Peyer's patch (tissue), 4 donors: Measurements from ENCODE around the gene RFPL2. TPM values are rescaled to one million over a fixed set of nuclear protein-coding genes. Genes with fewer than 3 reads are reported as not detected.
"Not testable (repeated sequence)": the region's sequence is repeated elsewhere in the genome, so short reads cannot be mapped to it uniquely, and the experiment has no call there.

Source experiments
- DNase-seq, 3 donors: peaks; one replicate each; pipeline ENCODE4 v3.0.0-alpha.2; 2017 to 2019
- H3K27ac ChIP-seq, 4 donors: fragments of 200-600 bp; sonication (generic); one replicate each; pipeline ENCODE4 v1.5.1; 2016 to 2019
- H3K27me3 ChIP-seq, 2 donors: fragments of 200-600 bp; sonication (generic); one replicate each; pipeline ENCODE4 v1.5.1; 2019
- H3K36me3 ChIP-seq, 3 donors: fragments of 200-600 bp; sonication (generic); one replicate each; pipeline ENCODE4 v1.5.1; 2016 to 2019
- H3K4me1 ChIP-seq, 4 donors: fragments of 200-600 bp; sonication (generic); one replicate each; pipeline ENCODE4 v1.5.1; 2016 to 2019
- H3K4me3 ChIP-seq, 4 donors: fragments of 200-600 bp; sonication (generic); 1 replicate in 3 of 4; 2 replicates in 1 of 4; pipeline ENCODE4 v1.5.1; 2016 to 2019; ENCODE audit warnings: mild to moderate bottlenecking in 1 of 4
- H3K9me3 ChIP-seq, 4 donors: fragments of 200-600 bp; sonication (generic); one replicate each; pipeline ENCODE4 v1.5.1; 2016 to 2019; ENCODE audit warnings: mild to moderate bottlenecking in 1 of 4
- POLR2A ChIP-seq, 2 donors: fragments of 450-650 bp; IDR thresholded peaks; one replicate each; pipeline ENCODE4 v1.5.1; 2017; ENCODE audit warnings: antibody characterized with exemption in 2 of 2, mild to moderate bottlenecking in 2 of 2, moderate library complexity in 2 of 2
- total RNA-seq, 4 donors: library from RNA; depleted of rRNA; stranded (reverse); fragments of >200 nt; gene quantifications; one replicate each; pipeline ENCODE4 v1.1.0, GENCODE V29; 2016
- TF ChIP-seq, protein P1 (sequence below), 6 experiments: fragments of 450-650 bp in 4 of 6; fragments of 200-600 bp in 2 of 6; sonication (generic) in 1 of 6; IDR thresholded peaks; one replicate each; pipeline ENCODE4 v1.5.1; 2017 to 2019; ENCODE audit warnings: antibody characterized with exemption in 6 of 6, mild to moderate bottlenecking in 3 of 6, moderate library complexity in 1 of 6

Gene RFPL2
- total RNA-seq, 4 donors from 2014 or later = not detected

DNA sequence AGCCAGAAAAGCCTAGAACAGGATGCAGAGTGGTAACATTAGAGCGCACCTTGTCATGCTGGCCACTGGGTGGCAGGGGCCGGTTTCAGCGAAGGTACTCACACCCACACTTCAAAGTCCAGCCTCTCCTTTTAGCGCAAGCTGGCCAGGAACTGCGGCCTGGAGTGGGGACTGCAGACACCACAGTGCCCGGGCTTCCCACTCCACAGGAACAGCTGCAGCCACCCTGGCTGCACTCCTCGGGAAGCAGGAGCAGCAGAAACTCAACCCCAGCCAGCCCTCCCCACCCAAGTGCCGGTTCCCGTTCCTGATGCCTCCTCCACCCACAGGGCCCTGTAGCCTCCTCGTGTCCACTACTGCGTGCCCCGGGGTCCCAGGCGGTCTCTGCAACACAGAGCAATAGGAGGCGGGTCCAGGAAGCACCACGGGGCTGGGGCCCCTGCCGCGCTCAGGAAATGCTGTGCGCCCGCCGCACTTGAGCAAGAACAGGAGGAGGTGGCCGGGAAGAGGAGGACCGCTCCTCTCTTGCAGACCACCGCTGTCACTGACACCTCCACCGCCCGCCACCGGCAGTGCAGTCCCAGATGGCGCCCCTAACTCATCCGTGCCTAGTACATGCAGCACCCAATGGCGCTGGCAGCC, 2.2 kb downstream of the RFPL2 start:
- Histone ChIP-seq H3K27me3 (no peaks in the 10 kb centered on the region), H3K9me3 (no peaks in the 10 kb centered on the region), H3K4me3 (peak overlapping the region in 3 of 4 donors; percentile 32 to 44 (median 41)), H3K27ac (no peak overlapping the region), H3K4me1 (peaks cover 0 to 23% (median 3%) of the 10 kb centered on the region in 4 donors), H3K36me3 (no peaks in the 10 kb centered on the region)
- DNase-seq = peak in 2 of 3 donors; percentile 77 to 83
- TF ChIP-seq, protein P1, sequence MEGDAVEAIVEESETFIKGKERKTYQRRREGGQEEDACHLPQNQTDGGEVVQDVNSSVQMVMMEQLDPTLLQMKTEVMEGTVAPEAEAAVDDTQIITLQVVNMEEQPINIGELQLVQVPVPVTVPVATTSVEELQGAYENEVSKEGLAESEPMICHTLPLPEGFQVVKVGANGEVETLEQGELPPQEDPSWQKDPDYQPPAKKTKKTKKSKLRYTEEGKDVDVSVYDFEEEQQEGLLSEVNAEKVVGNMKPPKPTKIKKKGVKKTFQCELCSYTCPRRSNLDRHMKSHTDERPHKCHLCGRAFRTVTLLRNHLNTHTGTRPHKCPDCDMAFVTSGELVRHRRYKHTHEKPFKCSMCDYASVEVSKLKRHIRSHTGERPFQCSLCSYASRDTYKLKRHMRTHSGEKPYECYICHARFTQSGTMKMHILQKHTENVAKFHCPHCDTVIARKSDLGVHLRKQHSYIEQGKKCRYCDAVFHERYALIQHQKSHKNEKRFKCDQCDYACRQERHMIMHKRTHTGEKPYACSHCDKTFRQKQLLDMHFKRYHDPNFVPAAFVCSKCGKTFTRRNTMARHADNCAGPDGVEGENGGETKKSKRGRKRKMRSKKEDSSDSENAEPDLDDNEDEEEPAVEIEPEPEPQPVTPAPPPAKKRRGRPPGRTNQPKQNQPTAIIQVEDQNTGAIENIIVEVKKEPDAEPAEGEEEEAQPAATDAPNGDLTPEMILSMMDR (IDR thresholded peaks at IDR 0.05) = peak in 5 of 6 experiments; percentile 17 to 89 (median 85)
- no peak for TF ChIP-seq POLR2A (IDR thresholded peaks at IDR 0.05)

DNA sequence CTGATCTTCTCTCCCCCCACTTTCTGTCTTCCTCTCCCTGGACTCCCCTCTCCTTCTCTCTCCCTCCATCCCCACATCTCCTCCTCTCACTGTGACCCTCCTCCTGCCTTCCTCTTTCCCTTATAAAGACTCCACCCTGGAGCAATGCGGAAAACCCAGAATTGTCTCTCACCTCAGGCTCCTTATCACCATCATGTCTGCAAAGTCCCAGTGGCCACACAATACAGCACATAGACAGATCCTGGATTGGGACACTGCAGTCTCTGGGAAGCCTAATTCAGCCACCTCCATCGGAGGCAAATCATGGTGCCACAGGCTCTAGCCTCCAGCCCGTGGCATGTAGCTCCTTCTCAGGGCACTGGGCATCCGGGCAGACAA, 2.7 kb downstream of the RFPL2 start:
- Histone ChIP-seq H3K36me3 (no peaks in the 10 kb centered on the region), H3K9me3 (no peaks in the 10 kb centered on the region), H3K4me3 (no peak overlapping the region), H3K27me3 (no peaks in the 10 kb centered on the region), H3K4me1 (peaks cover 0 to 23% (median 3%) of the 10 kb centered on the region in 4 donors), H3K27ac (no peak overlapping the region)
- no peak for DNase-seq
- TF ChIP-seq POLR2A (IDR thresholded peaks at IDR 0.05) = no peak
- TF ChIP-seq, protein P1 (IDR thresholded peaks at IDR 0.05) = no peak

DNA sequence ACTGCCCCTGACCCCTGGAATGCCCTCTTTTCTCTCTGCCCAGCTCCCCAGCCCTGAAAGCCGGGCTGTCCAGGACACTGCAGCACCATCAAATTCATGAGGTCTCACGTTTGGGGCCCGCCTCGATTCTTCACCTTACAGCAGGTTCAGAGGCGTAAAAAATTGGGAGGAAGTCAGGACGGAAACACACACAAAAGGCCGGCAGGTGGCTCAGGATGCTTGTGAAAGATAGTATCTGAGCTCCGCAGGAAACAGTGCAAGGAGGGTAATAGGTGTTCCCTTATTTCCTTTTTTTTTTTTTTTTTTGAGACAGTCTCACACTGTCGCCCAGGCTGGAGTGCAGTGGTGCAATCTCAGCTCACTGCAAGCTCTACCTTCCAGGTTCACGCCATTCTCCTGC, 4.1 kb downstream of the RFPL2 start:
- Histone ChIP-seq H3K27me3 (no peaks in the 10 kb centered on the region), H3K27ac (no peak overlapping the region), H3K9me3 (no peaks in the 10 kb centered on the region), H3K4me3 (no peak overlapping the region), H3K4me1 (peaks cover 0 to 18% (median 3%) of the 10 kb centered on the region in 4 donors), H3K36me3 (no peaks in the 10 kb centered on the region)
- no peak for DNase-seq
- TF ChIP-seq POLR2A (IDR thresholded peaks at IDR 0.05) = no peak

DNA sequence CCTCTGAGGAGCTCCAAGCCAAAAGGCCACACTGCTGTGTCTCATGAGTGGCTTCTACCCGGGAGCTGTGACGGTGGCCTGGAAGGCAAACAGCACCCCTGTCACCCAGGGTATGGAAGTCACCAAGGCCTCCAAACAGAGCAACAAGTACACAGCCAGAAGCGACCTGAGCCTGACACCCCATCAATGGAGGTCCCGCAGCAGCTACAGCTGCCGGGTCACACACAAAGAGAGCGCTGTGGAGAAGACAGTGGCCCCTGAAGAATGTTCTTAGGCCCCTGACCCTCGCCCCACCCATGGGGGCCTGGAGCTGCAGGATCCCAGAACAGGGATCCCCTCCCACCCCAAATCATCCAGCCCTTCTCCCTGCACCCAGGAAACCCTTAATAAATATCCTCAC, 4.9 kb downstream of the RFPL2 start:
- no peaks in the 10 kb centered on the region for H3K9me3 ChIP-seq
- no peaks in the 10 kb centered on the region for H3K36me3 ChIP-seq
- no peak overlapping the region for H3K4me3 ChIP-seq
- no peak for TF ChIP-seq POLR2A (IDR thresholded peaks at IDR 0.05)
- TF ChIP-seq, protein P1 (IDR thresholded peaks at IDR 0.05) = no peak
- DNase-seq = no peak
- H3K4me1 ChIP-seq = peaks cover 0 to 18% (median 3%) of the 10 kb centered on the region in 4 donors
- no peaks in the 10 kb centered on the region for H3K27me3 ChIP-seq
- H3K27ac ChIP-seq = no peak overlapping the region

DNA sequence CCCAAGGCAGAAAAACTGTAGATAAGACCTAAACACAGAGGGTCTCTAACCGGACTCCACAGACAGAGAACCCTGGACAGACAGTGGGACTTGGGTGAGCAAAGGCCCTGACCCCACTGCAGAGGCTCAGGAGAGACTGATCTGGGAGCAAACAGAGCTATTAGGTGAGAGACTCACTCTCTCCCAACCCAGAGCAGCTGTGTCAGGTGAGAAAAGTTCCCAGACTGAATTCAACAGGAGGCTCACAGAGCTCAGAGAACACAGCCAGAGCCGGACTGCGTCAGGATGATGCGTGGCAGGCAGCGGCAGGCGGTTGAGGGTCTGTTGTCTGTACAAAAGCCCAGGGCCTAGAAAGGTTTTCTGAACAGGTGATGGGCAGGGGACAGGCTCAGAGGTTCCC, 5.5 kb downstream of the RFPL2 start:
- DNase-seq = no peak
- Histone ChIP-seq H3K27me3 (no peaks in the 10 kb centered on the region), H3K9me3 (no peaks in the 10 kb centered on the region), H3K27ac (no peak overlapping the region), H3K4me3 (no peak overlapping the region), H3K4me1 (peaks cover 0 to 18% (median 3%) of the 10 kb centered on the region in 4 donors), H3K36me3 (no peaks in the 10 kb centered on the region)
- TF ChIP-seq, protein P1 (IDR thresholded peaks at IDR 0.05) = no peak
- TF ChIP-seq POLR2A (IDR thresholded peaks at IDR 0.05) = no peak

DNA sequence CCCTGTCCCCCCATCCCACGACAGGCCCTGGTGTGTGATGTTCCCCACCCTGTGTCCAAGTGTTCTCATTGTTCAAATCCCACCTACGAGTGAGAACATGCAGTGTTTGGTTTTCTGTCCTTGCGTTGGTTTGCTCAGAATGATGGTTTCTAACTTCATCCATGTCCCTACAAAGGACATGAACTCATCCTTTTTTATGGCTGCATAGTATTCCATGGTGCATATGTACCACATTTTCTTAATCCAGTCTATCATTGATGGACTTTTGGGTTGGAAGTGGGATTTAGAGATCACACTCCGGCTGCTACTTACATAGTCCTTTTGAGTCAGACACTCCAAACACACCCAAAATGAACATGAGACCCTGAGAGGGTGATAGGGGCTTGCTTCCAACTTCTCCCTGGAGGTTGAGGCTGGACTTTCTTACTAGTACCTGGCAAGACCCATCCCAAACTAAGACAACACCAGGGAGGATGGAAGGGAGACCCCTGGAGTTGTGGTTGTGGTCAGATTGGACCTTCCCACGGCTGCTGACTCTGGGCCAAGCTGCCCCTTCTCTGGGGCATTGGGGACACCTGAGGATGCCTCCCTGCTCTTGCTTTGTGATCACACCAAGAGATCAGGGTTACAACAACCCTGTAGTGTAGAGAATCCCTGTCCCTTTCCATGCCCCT, 7.2 kb downstream of the RFPL2 start:
- not testable (repeated sequence) for H3K27ac ChIP-seq, H3K4me1 ChIP-seq, H3K36me3 ChIP-seq, H3K27me3 ChIP-seq, DNase-seq, H3K9me3 ChIP-seq, H3K4me3 ChIP-seq

DNA sequence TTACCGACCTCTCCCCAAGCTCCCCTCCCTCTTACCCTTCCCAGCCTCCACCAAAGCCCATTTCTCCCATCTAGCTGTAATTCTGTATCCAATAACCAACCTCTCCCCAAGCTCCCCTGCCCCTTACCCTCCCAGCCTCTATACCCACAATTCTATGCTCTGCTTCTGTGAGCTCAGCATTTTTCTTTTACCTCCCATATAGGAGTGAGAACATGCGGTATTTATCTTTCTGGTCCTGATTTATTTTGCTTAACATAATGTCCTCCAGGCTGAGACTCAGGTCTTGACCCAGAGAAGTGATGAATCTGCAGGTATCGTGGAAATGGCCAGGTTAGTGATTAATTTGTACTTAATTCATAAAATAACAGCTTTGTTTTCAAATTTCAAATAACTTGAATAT, 9.0 kb downstream of the RFPL2 start:
- H3K27ac ChIP-seq, H3K36me3 ChIP-seq, DNase-seq, H3K4me3 ChIP-seq, H3K9me3 ChIP-seq, H3K27me3 ChIP-seq, H3K4me1 ChIP-seq: not testable (repeated sequence)

DNA sequence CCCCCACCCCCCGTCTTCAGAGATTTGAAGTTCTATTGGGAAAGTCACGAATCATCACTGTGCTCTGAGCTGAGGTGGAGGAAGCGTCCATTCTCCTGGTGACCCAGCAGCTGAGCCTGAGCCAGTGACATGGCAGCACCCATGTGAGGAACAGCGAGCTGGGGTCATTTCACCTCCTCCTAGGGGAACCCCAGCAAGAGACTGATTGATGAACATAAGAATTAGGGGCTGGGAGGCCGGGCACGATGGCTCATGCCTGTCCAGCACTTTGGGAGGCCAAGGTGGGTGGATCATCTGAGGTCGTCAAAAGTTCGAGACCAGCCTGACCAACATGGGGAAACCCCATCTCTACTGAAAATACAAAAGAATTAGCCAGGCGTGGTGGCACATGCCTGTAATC, 11.5 kb downstream of the RFPL2 start:
- DNase-seq = not testable (repeated sequence)

DNA sequence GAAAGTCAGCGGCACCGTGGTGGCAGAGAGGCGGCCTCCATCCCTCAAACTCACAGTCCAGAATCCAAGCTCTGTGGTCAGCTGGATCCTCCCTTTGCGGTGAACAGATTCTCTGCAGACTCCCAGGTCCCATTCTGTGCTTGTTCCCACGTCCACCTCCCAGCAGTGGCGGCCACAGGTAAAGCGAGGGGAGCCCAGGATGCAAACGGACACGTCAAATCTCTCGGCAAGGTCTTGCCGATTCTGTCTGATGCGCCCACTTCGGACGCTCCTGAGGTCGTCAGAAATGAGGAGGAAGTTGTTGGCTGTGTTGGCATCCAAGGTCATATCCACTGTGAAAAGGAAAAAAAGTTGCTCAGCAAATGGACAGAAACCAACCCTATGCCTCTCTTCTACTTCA, 13.9 kb downstream of the RFPL2 start:
- H3K27ac ChIP-seq, H3K27me3 ChIP-seq, H3K36me3 ChIP-seq, DNase-seq, H3K4me1 ChIP-seq, H3K9me3 ChIP-seq, H3K4me3 ChIP-seq: not testable (repeated sequence)

More for the DNA sequence above, 11.5 kb downstream of the RFPL2 start:
- H3K9me3 ChIP-seq, H3K27ac ChIP-seq, H3K36me3 ChIP-seq, H3K27me3 ChIP-seq, H3K4me3 ChIP-seq, H3K4me1 ChIP-seq: not testable (repeated sequence)
